Measurements from ENCODE around the gene IQGAP1.

DNA sequence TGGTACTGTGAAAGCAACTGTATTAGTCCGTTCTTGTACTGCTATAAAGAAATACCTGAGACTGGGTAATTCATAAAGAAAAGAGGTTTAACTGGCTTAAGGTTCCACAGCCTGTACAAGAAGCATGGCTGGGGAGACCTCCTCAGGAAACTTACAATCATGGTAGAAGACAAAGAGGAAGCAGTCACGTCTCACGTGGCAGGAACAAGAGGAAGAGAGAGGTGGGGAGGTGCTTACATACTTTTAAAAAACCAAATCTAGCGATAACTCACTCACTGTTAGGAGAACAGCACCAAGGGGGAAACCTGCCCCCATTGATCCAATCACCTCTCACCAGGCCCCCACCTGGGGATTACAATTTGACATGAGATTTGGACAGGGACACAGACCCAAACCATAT, 48.9 kb downstream of the IQGAP1 start:
- TF ChIP-seq POLR2A (IDR thresholded peaks at IDR 0.05) (no peak), CTCF (IDR thresholded peaks at IDR 0.05) (no peak)
